Stimulated activated naive B cell treated with anti-CD40 and anti-IgM and Interleukin-4, amounts not matched to agents 10 μg/mL and 1 μg/mL and 100 μg/mL, for 72 hours (primary cell): ENCODE results near the gene KIF2C.

Experiments
- ATAC-seq, 2 donors: fragments of 150-1000 bp; cut with Tn5 transposase; replicated peaks; 2 replicates each; pipeline ENCODE4 v1.10.0; 2021; ENCODE audit warnings: moderate library complexity in 1 of 2
- DNase-seq: peaks from one replicate; pipeline ENCODE4 v3.0.0; 2021
- H3K27ac Mint-ChIP-seq: one replicate; pipeline ENCODE4 v1.8.0; 2022; ENCODE audit warnings: mild to moderate bottlenecking, mixed read lengths
- H3K27me3 Mint-ChIP-seq, 2 donors: one replicate each; pipeline ENCODE4 v1.8.0; 2022; ENCODE audit warnings: mixed read lengths in 2 of 2
- H3K36me3 Mint-ChIP-seq, 2 donors: one replicate each; pipeline ENCODE4 v1.8.0; 2022; ENCODE audit warnings: mixed read lengths in 2 of 2, mild to moderate bottlenecking in 1 of 2
- H3K4me1 Mint-ChIP-seq, 2 donors: one replicate each; pipeline ENCODE4 v1.8.0; 2022; ENCODE audit warnings: mixed read lengths in 2 of 2, mild to moderate bottlenecking in 1 of 2
- H3K4me3 Mint-ChIP-seq, 2 donors: one replicate each; pipeline ENCODE4 v1.8.0; 2022; ENCODE audit warnings: mild to moderate bottlenecking in 2 of 2, mixed read lengths in 2 of 2, moderate library complexity in 1 of 2
- H3K9me3 Mint-ChIP-seq, 2 donors: one replicate each; pipeline ENCODE4 v1.8.0; 2022; ENCODE audit warnings: mixed read lengths in 2 of 2, mild to moderate bottlenecking in 1 of 2

The KIF2C gene

DNA sequence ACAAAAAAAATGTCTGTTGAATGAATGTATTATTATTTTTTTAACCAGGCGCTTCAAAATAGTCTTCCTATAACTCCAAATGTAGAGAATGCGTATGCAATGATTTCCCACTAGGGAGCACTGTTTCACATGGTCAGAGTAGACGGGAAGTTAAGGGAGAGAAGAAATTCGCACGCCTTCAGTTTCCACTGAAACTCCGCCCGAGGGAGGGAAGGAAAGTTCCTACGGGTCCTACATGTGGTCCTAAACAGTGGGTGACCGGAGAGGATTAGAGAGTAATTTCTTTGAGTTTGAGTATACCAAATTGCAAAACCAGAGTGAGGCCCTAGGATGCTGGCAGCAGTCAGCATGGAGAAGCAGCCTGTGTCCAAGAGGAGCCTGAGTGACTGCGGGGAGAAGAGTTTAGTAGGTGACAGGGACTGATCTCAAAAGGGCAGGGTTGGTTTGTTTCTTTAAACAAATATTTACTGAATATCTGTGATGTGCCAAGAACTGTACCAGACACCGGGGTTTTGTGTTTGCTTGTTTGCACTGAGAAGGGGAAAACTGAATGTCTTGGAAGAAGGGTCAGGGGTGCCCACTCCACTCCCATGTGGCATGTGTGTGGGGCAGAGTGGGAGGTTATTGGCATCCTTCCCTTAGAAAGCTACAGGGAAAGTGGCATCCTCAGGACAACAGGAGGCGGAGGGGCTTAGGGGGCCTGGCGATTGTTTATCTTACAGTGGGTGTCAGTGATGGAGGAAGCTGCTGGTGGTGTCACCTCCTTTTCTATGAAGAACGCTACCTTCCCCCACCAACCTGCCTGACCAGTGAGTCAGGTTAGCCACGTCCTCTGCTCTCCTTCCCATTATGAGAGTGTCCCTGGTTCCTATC lies 31.4 kb upstream of the KIF2C start:
- peak; percentile 64 to 71 for ATAC-seq
- peak overlapping the region; percentile 52 for H3K27ac Mint-ChIP-seq
- H3K4me1 Mint-ChIP-seq = peaks cover 19 to 29% of the 10 kb centered on the region in 2 donors
- H3K4me3 Mint-ChIP-seq = peak overlapping the region; percentile 48 to 58
- DNase-seq = no peak
- no peaks in the 10 kb centered on the region for H3K9me3 Mint-ChIP-seq
- no peaks in the 10 kb centered on the region for H3K27me3 Mint-ChIP-seq
- H3K36me3 Mint-ChIP-seq = no peaks in the 10 kb centered on the region

DNA sequence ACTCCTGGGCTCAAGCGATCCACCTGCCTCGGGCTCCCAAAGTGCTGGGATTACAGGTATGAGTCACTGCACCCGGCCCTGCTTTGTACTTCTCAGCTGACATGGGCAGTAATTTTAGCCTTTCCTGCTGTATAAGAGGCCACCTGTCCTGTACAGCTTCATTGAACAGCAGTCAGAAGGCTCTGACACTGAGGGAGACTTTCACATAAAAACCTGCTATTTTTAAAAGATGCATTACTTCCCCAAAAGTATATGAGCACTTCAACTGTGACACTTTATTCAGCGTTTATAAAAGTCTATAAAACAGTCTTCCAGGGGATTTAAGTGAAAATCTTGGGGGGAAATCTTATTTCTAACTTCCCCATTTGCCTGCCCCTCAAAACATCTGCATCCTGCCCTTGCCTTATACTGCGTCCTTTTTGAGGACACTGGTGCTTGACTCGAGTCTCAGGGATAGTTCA lies 26.3 kb upstream of the KIF2C start:
- Mint-ChIP-seq H3K27me3 (no peaks in the 10 kb centered on the region), H3K36me3 (no peaks in the 10 kb centered on the region), H3K4me1 (peaks cover 37 to 64% of the 10 kb centered on the region in 2 donors), H3K9me3 (no peaks in the 10 kb centered on the region), H3K27ac (peak overlapping the region; percentile 56), H3K4me3 (peak overlapping the region; percentile 37 to 39)
- ATAC-seq (peak; percentile 72 to 78), DNase-seq (no peak)

DNA sequence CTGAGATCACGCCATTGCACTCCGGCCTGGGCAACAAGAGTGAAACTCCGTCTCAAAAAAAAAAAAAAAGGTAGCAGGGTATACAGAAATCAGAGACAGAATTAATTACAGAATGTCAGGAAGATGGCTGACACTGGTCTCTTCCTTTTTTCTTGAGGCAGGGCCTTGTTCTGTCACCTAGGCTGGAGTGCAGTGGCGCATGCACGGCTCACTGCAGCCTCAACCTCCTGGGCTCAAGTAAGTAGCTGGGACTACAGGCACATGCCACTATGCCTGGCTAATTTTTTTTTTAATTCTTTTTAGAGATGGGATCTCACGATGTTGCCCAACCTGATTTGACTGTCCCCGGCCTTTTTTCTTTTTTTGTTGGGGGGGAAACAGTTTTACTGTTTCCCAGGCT lies 25.1 kb upstream of the KIF2C start:
- no peak for DNase-seq
- ATAC-seq = peak; percentile 49 to 50
- no peak overlapping the region for H3K27ac Mint-ChIP-seq
- peak overlapping the region in 1 of 2 donors; percentile 39 for H3K4me3 Mint-ChIP-seq
- H3K27me3 Mint-ChIP-seq = no peaks in the 10 kb centered on the region
- no peaks in the 10 kb centered on the region for H3K9me3 Mint-ChIP-seq
- peaks cover 33 to 67% of the 10 kb centered on the region in 2 donors for H3K4me1 Mint-ChIP-seq
- H3K36me3 Mint-ChIP-seq = no peaks in the 10 kb centered on the region

DNA sequence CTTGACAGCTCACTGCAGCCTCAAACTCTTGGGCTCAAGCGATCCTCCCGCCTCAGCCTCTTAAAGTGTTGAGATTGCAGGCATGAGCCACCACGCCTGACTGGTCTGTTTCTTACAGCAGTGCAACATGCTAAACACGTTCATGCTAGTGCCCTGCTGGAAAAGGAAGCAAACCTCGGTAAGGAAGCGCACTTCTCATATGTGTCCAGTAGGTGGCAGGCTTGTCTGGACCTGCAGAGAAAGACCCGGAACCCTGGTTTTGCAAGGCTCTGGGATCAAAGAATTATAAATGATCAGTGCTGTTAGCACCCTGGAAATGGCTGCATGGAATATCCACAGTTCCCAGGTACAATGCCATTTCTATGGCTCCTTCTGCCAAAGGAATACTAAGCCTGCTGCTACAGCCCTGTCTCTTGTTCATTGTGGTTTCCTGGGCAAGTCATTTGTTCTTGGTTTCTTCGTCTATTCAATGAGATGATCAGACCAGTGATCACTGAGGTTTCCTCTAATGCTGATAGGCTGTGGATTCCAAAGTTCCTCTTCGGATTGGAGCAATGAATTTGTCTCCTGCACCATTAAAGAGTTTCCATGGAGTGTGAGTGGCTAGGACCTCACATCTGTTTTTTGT lies 24.6 kb upstream of the KIF2C start:
- Mint-ChIP-seq H3K9me3 (no peaks in the 10 kb centered on the region), H3K27me3 (no peaks in the 10 kb centered on the region), H3K27ac (no peak overlapping the region), H3K4me3 (peak overlapping the region in 1 of 2 donors; percentile 39), H3K36me3 (no peaks in the 10 kb centered on the region), H3K4me1 (peaks cover 33 to 72% of the 10 kb centered on the region in 2 donors)
- peak; percentile 62 for DNase-seq
- peak; percentile 65 to 72 for ATAC-seq

DNA sequence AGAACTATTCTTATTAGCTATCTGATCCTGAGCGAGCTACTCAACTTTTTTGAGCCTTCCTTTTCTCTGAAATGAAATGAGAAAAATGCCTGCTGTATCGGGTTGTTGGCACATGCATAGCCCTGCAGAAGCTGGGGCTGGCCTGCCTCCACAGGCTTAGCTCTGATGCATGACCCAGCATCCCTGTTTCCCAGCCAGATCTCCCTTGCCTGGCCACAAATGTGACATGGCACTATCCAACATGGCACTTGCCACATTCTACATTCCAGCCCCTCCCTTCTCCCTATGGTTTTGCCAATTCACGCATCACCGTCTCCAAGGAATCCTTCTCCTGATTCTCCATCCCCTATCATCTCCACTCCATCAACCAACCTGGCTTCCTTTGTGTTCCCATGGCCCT lies 22.5 kb upstream of the KIF2C start:
- no peak for DNase-seq
- ATAC-seq = no peak
- no peak overlapping the region for H3K4me3 Mint-ChIP-seq
- H3K9me3 Mint-ChIP-seq = no peaks in the 10 kb centered on the region
- no peaks in the 10 kb centered on the region for H3K36me3 Mint-ChIP-seq
- H3K4me1 Mint-ChIP-seq = peaks cover 43 to 82% of the 10 kb centered on the region in 2 donors
- H3K27ac Mint-ChIP-seq = no peak overlapping the region
- H3K27me3 Mint-ChIP-seq = no peaks in the 10 kb centered on the region

DNA sequence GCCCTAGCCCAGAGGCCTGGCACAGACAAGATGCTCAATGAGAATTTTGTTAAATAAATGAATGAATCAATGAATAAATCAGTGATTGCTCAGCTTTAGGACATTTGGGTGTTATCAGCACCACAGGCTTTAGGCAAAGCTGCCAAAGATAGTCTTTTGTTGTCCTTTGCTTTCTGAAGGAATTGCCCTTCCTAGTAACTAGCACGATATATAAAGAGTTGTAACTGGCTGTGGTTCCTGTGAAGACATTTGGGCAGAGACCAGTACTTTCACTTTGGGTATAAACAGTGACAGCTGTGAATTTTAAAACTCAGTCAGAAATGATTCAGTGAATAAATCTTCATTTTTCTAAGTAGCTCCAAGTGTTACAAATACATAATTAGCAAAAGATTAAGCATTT lies 22.0 kb upstream of the KIF2C start:
- no peak for DNase-seq
- H3K9me3 Mint-ChIP-seq = no peaks in the 10 kb centered on the region
- H3K4me1 Mint-ChIP-seq = peaks cover 43 to 85% of the 10 kb centered on the region in 2 donors
- ATAC-seq = no peak
- no peak overlapping the region for H3K4me3 Mint-ChIP-seq
- no peak overlapping the region for H3K27ac Mint-ChIP-seq
- no peaks in the 10 kb centered on the region for H3K36me3 Mint-ChIP-seq
- no peaks in the 10 kb centered on the region for H3K27me3 Mint-ChIP-seq

DNA sequence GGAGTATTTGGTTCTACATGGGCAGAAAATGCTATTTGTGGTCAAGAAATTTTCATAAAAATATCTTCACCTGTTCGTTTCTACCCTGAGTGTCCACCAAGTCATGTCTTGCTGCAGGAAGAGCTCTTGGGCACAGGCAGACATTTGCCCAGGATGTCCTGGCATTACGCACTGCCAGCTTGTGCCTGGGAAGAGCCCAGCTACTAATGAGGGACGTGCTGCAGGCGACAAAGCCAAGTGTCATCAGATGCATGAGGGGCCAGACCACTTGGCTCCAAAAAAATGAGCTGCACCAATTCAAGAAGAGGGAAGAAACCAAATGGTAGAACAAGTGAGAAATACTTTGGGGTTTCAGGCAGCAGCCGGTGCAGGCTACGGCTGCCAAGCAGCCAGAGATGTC lies 21.5 kb upstream of the KIF2C start:
- no peak overlapping the region for H3K4me3 Mint-ChIP-seq
- DNase-seq (no peak), ATAC-seq (no peak)
- no peaks in the 10 kb centered on the region for H3K27me3 Mint-ChIP-seq
- H3K9me3 Mint-ChIP-seq = no peaks in the 10 kb centered on the region
- H3K27ac Mint-ChIP-seq = no peak overlapping the region
- H3K4me1 Mint-ChIP-seq = peaks cover 44 to 84% of the 10 kb centered on the region in 2 donors
- H3K36me3 Mint-ChIP-seq = no peaks in the 10 kb centered on the region

DNA sequence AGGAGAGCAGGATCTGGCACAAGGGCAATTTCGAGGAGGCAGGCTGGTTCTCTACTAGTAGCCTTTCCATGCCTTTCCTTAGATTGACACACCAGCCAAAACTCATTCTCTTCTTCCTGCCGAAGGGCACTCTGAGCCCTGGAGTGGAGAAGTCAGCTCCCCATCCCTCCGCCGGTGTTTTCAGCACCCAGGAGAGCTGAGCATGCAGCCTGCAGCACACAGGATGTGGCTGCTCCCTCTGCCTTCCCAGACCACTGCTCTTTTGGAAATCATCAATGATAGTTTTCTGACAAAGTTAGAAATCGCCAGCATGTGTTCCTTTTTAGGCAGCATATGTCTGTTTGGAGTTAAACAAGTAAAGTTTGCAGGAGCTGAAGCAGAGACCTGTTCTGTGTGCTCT lies 20.3 kb upstream of the KIF2C start:
- Mint-ChIP-seq H3K27me3 (no peaks in the 10 kb centered on the region), H3K4me3 (no peak overlapping the region), H3K36me3 (no peaks in the 10 kb centered on the region), H3K4me1 (peaks cover 46 to 82% of the 10 kb centered on the region in 2 donors), H3K9me3 (no peaks in the 10 kb centered on the region), H3K27ac (no peak overlapping the region)
- DNase-seq (no peak), ATAC-seq (no peak)

DNA sequence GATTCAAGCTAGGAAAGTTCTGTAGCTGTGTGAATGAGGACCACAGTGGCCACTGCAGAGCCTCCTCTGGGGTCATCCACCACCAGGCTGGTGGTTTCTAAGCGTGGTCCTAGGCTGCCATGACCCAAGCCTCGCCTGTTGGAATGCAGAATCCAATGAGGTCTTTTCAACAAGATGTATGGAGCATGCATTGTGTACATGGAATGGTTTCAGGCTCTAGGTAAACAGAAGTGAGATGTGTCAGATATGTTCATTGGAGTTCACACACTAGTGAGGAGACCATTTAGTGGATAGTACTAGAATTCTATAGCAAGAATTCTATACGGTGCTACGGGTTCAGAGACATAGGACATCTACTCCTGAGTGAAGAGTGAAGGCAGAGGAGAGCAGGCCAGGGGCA lies 19.4 kb upstream of the KIF2C start:
- Mint-ChIP-seq H3K36me3 (peaks cover 2 to 6% of the 10 kb centered on the region in 2 donors), H3K27me3 (no peaks in the 10 kb centered on the region), H3K27ac (peak overlapping the region; percentile 93), H3K4me3 (peak overlapping the region in 1 of 2 donors; percentile 37), H3K9me3 (peaks cover 0 to 2% of the 10 kb centered on the region in 2 donors), H3K4me1 (peaks cover 47 to 82% of the 10 kb centered on the region in 2 donors)
- no peak for DNase-seq
- ATAC-seq = no peak

DNA sequence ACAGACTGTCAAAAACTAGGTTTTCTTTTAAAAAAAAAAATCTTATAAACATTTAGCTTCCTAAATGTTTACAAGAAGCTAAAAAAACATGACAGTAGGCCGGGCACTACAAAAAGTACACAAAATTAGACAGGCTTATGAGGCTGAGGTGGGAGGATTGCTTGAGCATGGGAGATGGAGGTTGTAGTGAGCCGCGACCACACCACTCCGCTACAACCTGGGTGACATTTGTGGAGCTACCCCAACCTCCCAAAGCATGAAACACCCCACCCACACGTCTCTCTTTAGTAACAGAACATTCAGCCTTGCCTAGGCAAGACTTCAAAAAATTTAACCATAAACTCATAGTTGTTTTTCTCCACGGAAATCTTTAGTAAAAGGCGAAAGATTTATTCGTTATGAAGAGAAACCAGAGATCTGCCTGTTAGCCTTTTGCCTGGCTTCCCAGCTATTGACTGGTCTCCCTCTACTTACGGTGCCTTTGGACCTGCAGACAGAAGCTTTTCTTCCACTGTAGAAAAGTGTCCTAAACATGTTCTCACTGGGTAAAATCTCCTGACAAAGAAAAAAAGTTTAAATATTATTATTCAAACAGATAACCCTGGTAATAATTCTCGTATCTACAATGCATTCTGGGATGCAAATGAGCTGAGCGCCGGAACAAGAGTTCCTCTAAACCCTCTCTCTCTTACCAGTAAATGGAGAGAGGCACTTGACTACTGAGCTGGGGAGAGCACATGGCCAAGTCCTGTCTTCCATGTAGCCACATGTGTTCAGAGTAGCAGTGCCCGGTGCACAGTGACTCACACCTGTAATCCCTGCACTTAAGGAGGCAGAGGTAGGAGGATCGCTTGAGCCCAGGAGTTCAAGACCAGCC lies 17.9 kb upstream of the KIF2C start:
- Mint-ChIP-seq H3K4me1 (peaks cover 43 to 74% of the 10 kb centered on the region in 2 donors), H3K27ac (peak overlapping the region; percentile 93), H3K27me3 (no peaks in the 10 kb centered on the region), H3K4me3 (peak overlapping the region; percentile 55 to 58), H3K9me3 (peaks cover 0 to 2% of the 10 kb centered on the region in 2 donors), H3K36me3 (peaks cover 2 to 8% of the 10 kb centered on the region in 2 donors)
- ATAC-seq (peak; percentile 81 to 85), DNase-seq (peak; percentile 92)

DNA sequence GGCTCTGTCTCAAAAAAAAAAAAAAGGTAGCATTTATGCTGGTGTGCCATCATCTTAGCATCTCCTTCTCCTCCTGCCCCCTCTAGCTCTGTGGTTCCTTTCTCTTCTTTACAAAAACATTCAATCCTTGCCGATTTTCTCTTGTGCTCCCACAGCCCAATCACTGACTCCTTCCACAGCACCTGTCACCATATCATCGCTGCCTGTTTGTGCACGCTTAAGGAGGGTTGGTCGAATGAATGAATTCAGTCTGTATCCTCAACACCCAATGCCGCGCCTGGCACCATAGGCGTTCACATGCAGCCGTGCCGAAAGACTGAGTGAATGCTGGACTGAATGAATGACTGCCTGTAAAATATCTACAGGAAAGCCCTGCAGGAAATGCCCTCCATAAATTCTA lies 16.6 kb upstream of the KIF2C start:
- peaks cover 2 to 10% of the 10 kb centered on the region in 2 donors for H3K36me3 Mint-ChIP-seq
- no peaks in the 10 kb centered on the region for H3K27me3 Mint-ChIP-seq
- DNase-seq = no peak
- peaks cover 0 to 2% of the 10 kb centered on the region in 2 donors for H3K9me3 Mint-ChIP-seq
- peaks cover 42 to 74% of the 10 kb centered on the region in 2 donors for H3K4me1 Mint-ChIP-seq
- no peak for ATAC-seq
- H3K4me3 Mint-ChIP-seq = peak overlapping the region; percentile 69 to 81
- peak overlapping the region; percentile 98 for H3K27ac Mint-ChIP-seq

DNA sequence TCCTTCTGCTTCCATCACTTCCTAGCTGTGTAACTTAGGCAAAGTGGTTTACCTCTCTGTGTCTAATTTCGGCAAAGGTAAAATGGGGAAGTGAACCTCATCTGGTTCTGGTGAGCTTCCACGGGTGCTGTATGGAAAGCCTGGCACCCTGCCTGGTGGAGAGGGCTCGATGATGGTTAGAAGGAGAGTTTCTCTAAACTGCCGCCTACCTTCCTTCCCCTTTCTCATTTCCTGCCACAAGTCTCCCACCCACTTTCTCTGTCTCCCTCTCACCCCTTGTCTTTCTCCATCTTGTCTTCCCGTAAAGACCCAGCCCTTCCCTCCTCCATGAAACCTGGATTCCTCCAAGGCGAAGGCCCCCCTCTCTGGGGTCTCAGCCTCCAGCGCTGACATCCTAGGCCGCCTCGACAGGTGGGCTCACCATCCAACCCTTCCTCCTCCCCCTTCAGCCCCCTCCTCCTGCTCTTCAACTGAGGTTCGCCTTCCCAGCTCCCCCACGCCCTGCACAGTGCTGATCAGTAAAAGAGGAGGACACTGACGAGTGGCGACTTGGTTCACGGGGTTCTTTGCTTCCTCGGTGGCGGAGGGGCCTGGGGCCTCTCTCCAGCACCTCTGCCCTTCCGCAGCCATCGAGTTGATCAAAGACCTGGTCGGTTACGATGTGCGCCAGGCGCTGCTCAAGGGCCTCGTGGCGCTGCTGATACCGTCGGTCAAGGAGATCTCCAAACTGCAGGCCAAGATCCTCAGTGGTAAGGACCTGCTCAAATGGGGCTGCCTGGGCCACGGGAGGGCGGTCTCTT lies 15.9 kb upstream of the KIF2C start:
- peak; percentile 38 to 47 for ATAC-seq
- Mint-ChIP-seq H3K27me3 (no peaks in the 10 kb centered on the region), H3K27ac (peak overlapping the region; percentile 98), H3K9me3 (peaks cover 0 to 2% of the 10 kb centered on the region in 2 donors), H3K4me1 (peaks cover 43 to 75% of the 10 kb centered on the region in 2 donors), H3K36me3 (peaks cover 2 to 10% of the 10 kb centered on the region in 2 donors), H3K4me3 (peak overlapping the region; percentile 69 to 81)
- DNase-seq = peak; percentile 76

DNA sequence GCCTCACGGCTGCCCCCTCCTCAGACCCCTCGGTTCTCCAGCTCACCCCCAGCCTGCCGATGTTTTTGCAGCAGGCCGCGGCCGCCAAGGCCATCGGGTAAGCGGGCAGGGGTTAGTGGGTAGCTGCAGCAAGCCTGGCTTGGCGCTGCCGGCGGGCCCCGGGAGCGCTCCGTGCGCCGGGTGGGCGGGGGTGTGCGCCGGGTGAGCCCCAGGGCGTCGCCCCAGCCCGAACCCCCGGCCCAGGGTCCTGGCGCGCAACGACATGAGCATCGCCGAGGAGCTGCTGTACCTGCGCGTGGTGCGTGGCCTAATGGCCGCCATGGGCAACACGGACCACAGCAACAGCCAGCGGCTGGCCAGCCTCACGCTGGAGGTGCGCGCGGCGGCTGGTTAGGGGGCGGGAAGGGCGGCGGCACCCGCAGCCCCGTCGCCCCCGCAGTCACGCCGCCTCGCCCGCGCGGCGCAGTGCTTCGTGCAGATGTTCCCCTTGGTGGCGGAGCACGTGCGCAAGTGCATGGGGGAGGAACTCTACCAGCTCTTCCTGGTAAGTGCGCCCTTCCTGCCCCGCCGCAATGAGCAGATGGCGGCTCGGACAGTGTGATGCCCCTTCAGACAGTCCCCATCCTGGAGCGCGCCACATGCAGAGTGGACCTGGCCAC lies 15.2 kb upstream of the KIF2C start:
- Mint-ChIP-seq H3K27ac (no peak overlapping the region), H3K4me3 (peak overlapping the region in 1 of 2 donors; percentile 51), H3K4me1 (peaks cover 45 to 75% of the 10 kb centered on the region in 2 donors), H3K36me3 (peaks cover 2 to 10% of the 10 kb centered on the region in 2 donors), H3K27me3 (no peaks in the 10 kb centered on the region), H3K9me3 (peaks cover 0 to 2% of the 10 kb centered on the region in 2 donors)
- peak; percentile 4 for DNase-seq
- no peak for ATAC-seq
